Measurements from ENCODE around the gene CAPN15. TPM values are rescaled to one million over a fixed set of nuclear protein-coding genes. Genes with fewer than 3 reads are reported as not detected.

Gene CAPN15
- total RNA-seq, 1 experiment from 2014 or later: 76.4 TPM

DNA sequence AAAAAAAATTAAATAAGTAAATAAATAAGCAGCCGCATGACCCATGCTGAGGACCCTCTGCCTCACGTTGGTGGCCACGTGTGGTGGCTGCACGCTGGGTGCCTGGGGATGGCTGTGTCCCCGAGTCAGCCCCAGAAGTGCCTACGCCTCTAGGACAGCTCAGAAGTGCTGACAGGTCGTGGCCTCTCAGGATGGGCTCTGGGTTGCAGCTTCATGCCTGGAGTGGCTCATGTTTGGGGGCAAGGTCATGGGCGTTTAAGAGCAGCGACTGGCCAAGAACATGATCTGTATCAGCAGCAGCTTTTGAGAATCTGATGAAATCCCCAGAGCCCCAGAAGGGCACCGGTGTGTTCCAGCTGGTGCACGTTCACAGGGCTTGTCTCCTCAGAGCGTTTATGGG, 26.8 kb upstream of the CAPN15 start:
- DNase-seq: no peak
- H3T11ph ChIP-seq (ENCODE audit: low read length): no peak overlapping the region
- H3K79me2 ChIP-seq (ENCODE audit: insufficient read depth, low read length): no peaks in the 10 kb centered on the region
- H3K23ac ChIP-seq (ENCODE audit: insufficient read length, low read depth, low read length): no peak overlapping the region
- H4K20me1 ChIP-seq (ENCODE audit: control insufficient read depth, insufficient read depth, insufficient read length): no peaks in the 10 kb centered on the region
- H2BK5ac ChIP-seq (ENCODE audit: insufficient read length, low read length): no peak overlapping the region
- no peak overlapping the region for H2BK120ac ChIP-seq (ENCODE audit: low read depth, low read length, poor library complexity, severe bottlenecking)
- TF ChIP-seq, protein P1, sequence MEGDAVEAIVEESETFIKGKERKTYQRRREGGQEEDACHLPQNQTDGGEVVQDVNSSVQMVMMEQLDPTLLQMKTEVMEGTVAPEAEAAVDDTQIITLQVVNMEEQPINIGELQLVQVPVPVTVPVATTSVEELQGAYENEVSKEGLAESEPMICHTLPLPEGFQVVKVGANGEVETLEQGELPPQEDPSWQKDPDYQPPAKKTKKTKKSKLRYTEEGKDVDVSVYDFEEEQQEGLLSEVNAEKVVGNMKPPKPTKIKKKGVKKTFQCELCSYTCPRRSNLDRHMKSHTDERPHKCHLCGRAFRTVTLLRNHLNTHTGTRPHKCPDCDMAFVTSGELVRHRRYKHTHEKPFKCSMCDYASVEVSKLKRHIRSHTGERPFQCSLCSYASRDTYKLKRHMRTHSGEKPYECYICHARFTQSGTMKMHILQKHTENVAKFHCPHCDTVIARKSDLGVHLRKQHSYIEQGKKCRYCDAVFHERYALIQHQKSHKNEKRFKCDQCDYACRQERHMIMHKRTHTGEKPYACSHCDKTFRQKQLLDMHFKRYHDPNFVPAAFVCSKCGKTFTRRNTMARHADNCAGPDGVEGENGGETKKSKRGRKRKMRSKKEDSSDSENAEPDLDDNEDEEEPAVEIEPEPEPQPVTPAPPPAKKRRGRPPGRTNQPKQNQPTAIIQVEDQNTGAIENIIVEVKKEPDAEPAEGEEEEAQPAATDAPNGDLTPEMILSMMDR (conservative IDR thresholded peaks at IDR 0.05): no peak
- H2BK20ac ChIP-seq (ENCODE audit: low read depth, low read length, poor library complexity, severe bottlenecking): no peak overlapping the region
- H3K14ac ChIP-seq (ENCODE audit: insufficient read depth, low read length): no peak overlapping the region
- no CpG with 5 or more reads among the region's 12 CpGs for WGBS (ENCODE audit: extremely low coverage, insufficient read length, low lambda C conversion rate)
- H3K23me2 ChIP-seq (ENCODE audit: insufficient read length, low read depth, low read length, poor library complexity, severe bottlenecking): no peaks in the 10 kb centered on the region
- H3K27ac Mint-ChIP-seq: no peak overlapping the region; a peak in 1 of 7 replicates
- H2AK5ac ChIP-seq (ENCODE audit: insufficient read length, low read length): no peak overlapping the region
- H3K27me3 Mint-ChIP-seq (ENCODE audit: low read depth): no peaks in the 10 kb centered on the region; the same call in 1 of the 2 replicates
- H3K56ac ChIP-seq (ENCODE audit: insufficient read length, low read depth, low read length): no peak overlapping the region
- no peak overlapping the region for H3K9ac ChIP-seq (ENCODE audit: extremely low read depth, insufficient read length, low read length)
- no peak overlapping the region for H3K18ac ChIP-seq (ENCODE audit: insufficient read length, low read depth, low read length)
- no peaks in the 10 kb centered on the region for H3K9me3 Mint-ChIP-seq
- no peaks in the 10 kb centered on the region for H3K9me3 ChIP-seq (ENCODE audit: control insufficient read depth, low read depth, low read length)
- H3K27ac ChIP-seq (ENCODE audit: insufficient read length, low read depth, low read length): no peak overlapping the region
- no peak overlapping the region for H2BK15ac ChIP-seq (ENCODE audit: low read depth, low read length)
- no peak overlapping the region for H3K4me3 Mint-ChIP-seq
- no peaks in the 10 kb centered on the region for H3K79me1 ChIP-seq (ENCODE audit: insufficient read depth, low read depth, low read length, poor library complexity, severe bottlenecking)
- no peak overlapping the region for H3K4me2 ChIP-seq (ENCODE audit: insufficient read depth, insufficient read length, low read length)
- H4K5ac ChIP-seq (ENCODE audit: insufficient read length, low read depth, low read length): no peak overlapping the region
- H3K4me1 Mint-ChIP-seq: peaks cover 9 to 10% of the 10 kb centered on the region in 2 experiments
- no peak overlapping the region for H3K4ac ChIP-seq (ENCODE audit: low read depth, low read length)
- H2BK12ac ChIP-seq (ENCODE audit: insufficient read length, low read depth, low read length): no peak overlapping the region
- H3K4me1 ChIP-seq (ENCODE audit: insufficient read depth, low read length): no peaks in the 10 kb centered on the region
- no peak overlapping the region for H4K8ac ChIP-seq (replicated peaks; ENCODE audit: insufficient read length, low read depth, low read length)
- H4K91ac ChIP-seq (ENCODE audit: insufficient read length, low read depth, low read length): no peak overlapping the region
- no peak overlapping the region for H2AFZ ChIP-seq (ENCODE audit: low read length)
- no peaks in the 10 kb centered on the region for H3K27me3 ChIP-seq (ENCODE audit: insufficient read depth, low read length)
- peaks cover 2 to 20% (median 19%) of the 10 kb centered on the region in 3 experiments; a peak in 6 of 7 replicates for H3K36me3 Mint-ChIP-seq (ENCODE audit: insufficient read depth in 1 of 3, low read depth in 3 of 3)

Data from H9 (cell line).